ENCODE measurements around the gene CANT1.

CANT1 gene

GRCh38 chr17:78993981-78994671 is 15.4 kb downstream of the CANT1 start:
- no peak for DNase-seq

GRCh38 chr17:78993241-78993956 is 16.2 kb downstream of the CANT1 start:
- DNase-seq = peak in 1 of 2 experiments; percentile 56

GRCh38 chr17:78992542-78993212 is 16.9 kb downstream of the CANT1 start:
- DNase-seq = no peak

GRCh38 chr17:78991906-78992532 is 17.5 kb downstream of the CANT1 start:
- no peak for DNase-seq

- DNase-seq = no peak
Observed at GRCh38 chr17:78991017-78991738, 18.4 kb downstream of the CANT1 start.

- DNase-seq = no peak
Observed at GRCh38 chr17:78990349-78991016, 19.1 kb downstream of the CANT1 start.

GRCh38 chr17:78988152-78988551 is 21.4 kb downstream of the CANT1 start:
- no peak for DNase-seq

- DNase-seq = no peak
Observed at GRCh38 chr17:78986649-78987328, 22.8 kb downstream of the CANT1 start.

- DNase-seq = no peak
Observed at GRCh38 chr17:78986048-78986648, 23.4 kb downstream of the CANT1 start.

- DNase-seq = no peak
Observed at GRCh38 chr17:78985395-78985794, 24.2 kb downstream of the CANT1 start.

- DNase-seq = peak in 1 of 2 experiments; percentile 22
Observed at GRCh38 chr17:78981010-78981888, 28.3 kb downstream of the CANT1 start.

GRCh38 chr17:78980624-78980972 is 29.0 kb downstream of the CANT1 start:
- no peak for DNase-seq

- DNase-seq = peak; percentile 88 to 95
Observed at GRCh38 chr17:78979780-78980623, 29.6 kb downstream of the CANT1 start, which contains the start of gene LGALS3BP. Gene LGALS3BP, minus strand, starts transcription at chr17:78979923. Its CDS starts 2,732 bp downstream, at chr17:78977191.

- peak in 1 of 2 experiments; percentile 73 for DNase-seq
Observed at GRCh38 chr17:78977997-78978973, 31.3 kb downstream of the CANT1 start.

GRCh38 chr17:78977681-78977943 is 32.0 kb downstream of the CANT1 start:
- no peak for DNase-seq

- no peak for DNase-seq
Observed at GRCh38 chr17:78976907-78977680, 32.5 kb downstream of the CANT1 start.
